GM23338 (cell line): ENCODE measurements around the gene MSL2. TPM values are rescaled to one million over a fixed set of nuclear protein-coding genes. Genes with fewer than 3 reads are reported as not detected.

Experiments
- ATAC-seq: fragments of 200-7000 bp; cut with Tn5 transposase; 3 replicates; pipeline ENCODE4 v1.9.1; 2020
- DNase-seq: peaks from one replicate; pipeline ENCODE4 v3.0.0-alpha.2; 2015; ENCODE audit warnings: low spot score
- H2AFZ ChIP-seq: fragments of 200-600 bp; sonication (generic); 2 replicates; pipeline ENCODE4 v1.8.0; 2016; ENCODE audit warnings: antibody characterized with exemption, mild to moderate bottlenecking, moderate library complexity
- H3F3A ChIP-seq: fragments of 200-600 bp; sonication (generic); replicated peaks from 2 replicates; pipeline ENCODE4 v1.8.0; 2017; ENCODE audit warnings: antibody characterized with exemption, mixed run types, low read depth
- H3K27ac ChIP-seq: fragments of 200-600 bp; sonication (generic); 2 replicates; pipeline ENCODE4 v1.6.1; 2016; ENCODE audit warnings: low read depth
- H3K27me3 ChIP-seq: fragments of 200-600 bp; sonication (generic); 2 replicates; pipeline ENCODE4 v1.8.0; 2016; ENCODE audit warnings: mild to moderate bottlenecking, mixed run types, moderate library complexity; ENCODE audit not compliant: insufficient read depth
- H3K36me3 ChIP-seq: fragments of 200-600 bp; sonication (generic); 2 replicates; pipeline ENCODE4 v1.8.0; 2016; ENCODE audit warnings: mild to moderate bottlenecking; ENCODE audit not compliant: insufficient read depth
- H3K4me1 ChIP-seq: fragments of 200-600 bp; sonication (generic); 2 replicates; pipeline ENCODE4 v1.8.0; 2016; ENCODE audit warnings: mild to moderate bottlenecking, moderate library complexity; ENCODE audit not compliant: insufficient read depth
- H3K4me2 ChIP-seq: fragments of 200-600 bp; sonication (generic); 2 replicates; pipeline ENCODE4 v1.7.1; 2017; ENCODE audit warnings: mixed run types
- H3K4me3 ChIP-seq: fragments of 200-600 bp; sonication (generic); 2 replicates; pipeline ENCODE4 v1.6.1; 2016; ENCODE audit warnings: mixed run types
- H3K79me2 ChIP-seq: fragments of 200-600 bp; sonication (generic); replicated peaks from 2 replicates; pipeline ENCODE4 v1.8.0; 2017; ENCODE audit warnings: mild to moderate bottlenecking; ENCODE audit not compliant: insufficient read depth
- H3K9me2 ChIP-seq: fragments of 200-600 bp; sonication (generic); 2 replicates; pipeline ENCODE4 v1.8.0; 2017; ENCODE audit not compliant: insufficient read depth
- H4K20me1 ChIP-seq: fragments of 200-600 bp; sonication (generic); replicated peaks from 2 replicates; pipeline ENCODE4 v1.8.0; 2017; ENCODE audit warnings: mild to moderate bottlenecking; ENCODE audit not compliant: insufficient read depth
- H3K27ac Mint-ChIP-seq: 2 replicates; pipeline ENCODE4 v1.8.0; 2020; ENCODE audit warnings: inconsistent platforms, mild to moderate bottlenecking, moderate library complexity, mixed read lengths
- H3K27me3 Mint-ChIP-seq: 3 replicates; pipeline ENCODE4 v1.8.0; 2022; ENCODE audit warnings: low read depth, mild to moderate bottlenecking, moderate library complexity, mixed read lengths, inconsistent platforms; ENCODE audit not compliant: insufficient read depth, poor library complexity
- H3K36me3 Mint-ChIP-seq: 3 replicates; pipeline ENCODE4 v1.8.0; 2021; ENCODE audit warnings: low read depth, mild to moderate bottlenecking, inconsistent platforms, moderate library complexity, mixed read lengths
- H3K4me1 Mint-ChIP-seq: 3 replicates; pipeline ENCODE4 v1.8.0; 2020; ENCODE audit warnings: mild to moderate bottlenecking, inconsistent platforms, mixed read lengths
- H3K4me3 Mint-ChIP-seq: 3 replicates; pipeline ENCODE4 v1.8.0; 2021; ENCODE audit warnings: moderate library complexity, mild to moderate bottlenecking, inconsistent platforms, mixed read lengths
- H3K9me3 Mint-ChIP-seq: 3 replicates; pipeline ENCODE4 v1.8.0; 2020; ENCODE audit warnings: moderate library complexity, mild to moderate bottlenecking, inconsistent platforms, mixed read lengths
- CREB1 ChIP-seq: fragments of 250-450 bp; sonication (Bioruptor Pico); IDR thresholded peaks from 2 replicates; pipeline ENCODE4 v1.5.0; 2020; ENCODE audit warnings: low read depth, mild to moderate bottlenecking, moderate library complexity
- CTCF ChIP-seq, 2 experiments: fragments of 200-600 bp in 1 of 2; sonication (generic) in 1 of 2; conservative IDR thresholded peaks; 2 replicates each; pipeline versions ENCODE4 v1.5.1 to v1.6.1; 2016 to 2017; ENCODE audit warnings: antibody characterized with exemption in 2 of 2, low read depth in 2 of 2, mild to moderate bottlenecking in 2 of 2, moderate library complexity in 1 of 2
- EZH2 ChIP-seq: fragments of 200-600 bp; sonication (generic); IDR thresholded peaks from one replicate; pipeline ENCODE4 v1.8.0; 2017; ENCODE audit warnings: antibody characterized with exemption, mild to moderate bottlenecking, low read depth; ENCODE audit not compliant: unreplicated experiment
- NANOG ChIP-seq: IDR thresholded peaks from 2 replicates; pipeline ENCODE4 v1.6.1; 2016; ENCODE audit warnings: antibody characterized with exemption, borderline replicate concordance
- polyA plus RNA-seq: library from polyadenylated mRNA; unstranded; fragments of >200 nt; fragmentation: Nextera tagmentation; extraction: Ambion mirVana; gene quantifications from 2 replicates; pipeline ENCODE4 v1.2.1, GENCODE V29; 2016
- total RNA-seq: library from RNA; depleted of rRNA; stranded (reverse); fragments of >200 nt; shearing (Covaris generic); gene quantifications from 2 replicates; pipeline ENCODE4 v1.2.3, GENCODE V29; 2014
- TF ChIP-seq, protein P1 (sequence below): IDR thresholded peaks from one replicate; pipeline ENCODE4 v1.6.1; 2018; ENCODE audit warnings: antibody characterized with exemption; ENCODE audit not compliant: unreplicated experiment
- TF ChIP-seq, protein P2 (sequence below): IDR thresholded peaks from 2 replicates; pipeline ENCODE4 v1.6.1; 2016; ENCODE audit warnings: antibody characterized with exemption

MSL2 gene
- total and polyA plus RNA-seq, 2 experiments from 2014 or later, result 7.5 to 50.6 TPM

DNA sequence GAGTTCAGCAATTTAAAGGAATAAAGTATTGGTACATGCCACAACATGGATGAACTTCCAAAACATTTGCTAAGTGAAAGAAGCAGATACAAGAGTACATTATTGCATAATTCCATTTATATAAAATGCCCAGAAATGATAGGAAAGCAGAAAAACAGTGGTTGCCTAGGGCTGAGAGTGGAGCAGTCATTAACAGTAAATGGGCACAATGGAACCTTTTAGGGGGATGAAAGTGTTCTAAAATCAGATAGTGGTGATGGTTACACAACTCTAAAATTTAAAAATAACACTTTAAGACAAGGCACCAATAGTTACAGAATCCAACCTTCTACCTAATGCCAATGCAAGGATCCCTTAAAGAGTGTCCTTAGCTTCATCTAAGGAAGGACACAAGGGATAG, 34.6 kb downstream of the MSL2 start (continued):
- TF ChIP-seq, protein P1, sequence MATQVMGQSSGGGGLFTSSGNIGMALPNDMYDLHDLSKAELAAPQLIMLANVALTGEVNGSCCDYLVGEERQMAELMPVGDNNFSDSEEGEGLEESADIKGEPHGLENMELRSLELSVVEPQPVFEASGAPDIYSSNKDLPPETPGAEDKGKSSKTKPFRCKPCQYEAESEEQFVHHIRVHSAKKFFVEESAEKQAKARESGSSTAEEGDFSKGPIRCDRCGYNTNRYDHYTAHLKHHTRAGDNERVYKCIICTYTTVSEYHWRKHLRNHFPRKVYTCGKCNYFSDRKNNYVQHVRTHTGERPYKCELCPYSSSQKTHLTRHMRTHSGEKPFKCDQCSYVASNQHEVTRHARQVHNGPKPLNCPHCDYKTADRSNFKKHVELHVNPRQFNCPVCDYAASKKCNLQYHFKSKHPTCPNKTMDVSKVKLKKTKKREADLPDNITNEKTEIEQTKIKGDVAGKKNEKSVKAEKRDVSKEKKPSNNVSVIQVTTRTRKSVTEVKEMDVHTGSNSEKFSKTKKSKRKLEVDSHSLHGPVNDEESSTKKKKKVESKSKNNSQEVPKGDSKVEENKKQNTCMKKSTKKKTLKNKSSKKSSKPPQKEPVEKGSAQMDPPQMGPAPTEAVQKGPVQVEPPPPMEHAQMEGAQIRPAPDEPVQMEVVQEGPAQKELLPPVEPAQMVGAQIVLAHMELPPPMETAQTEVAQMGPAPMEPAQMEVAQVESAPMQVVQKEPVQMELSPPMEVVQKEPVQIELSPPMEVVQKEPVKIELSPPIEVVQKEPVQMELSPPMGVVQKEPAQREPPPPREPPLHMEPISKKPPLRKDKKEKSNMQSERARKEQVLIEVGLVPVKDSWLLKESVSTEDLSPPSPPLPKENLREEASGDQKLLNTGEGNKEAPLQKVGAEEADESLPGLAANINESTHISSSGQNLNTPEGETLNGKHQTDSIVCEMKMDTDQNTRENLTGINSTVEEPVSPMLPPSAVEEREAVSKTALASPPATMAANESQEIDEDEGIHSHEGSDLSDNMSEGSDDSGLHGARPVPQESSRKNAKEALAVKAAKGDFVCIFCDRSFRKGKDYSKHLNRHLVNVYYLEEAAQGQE, result no peak
- no peak for TF ChIP-seq NANOG
- no peak for TF ChIP-seq CTCF (conservative IDR thresholded peaks at IDR 0.05; ENCODE audit: low read depth in 2 of 2)
- TF ChIP-seq CREB1 (CRISPR knock-in tag), result no peak

DNA sequence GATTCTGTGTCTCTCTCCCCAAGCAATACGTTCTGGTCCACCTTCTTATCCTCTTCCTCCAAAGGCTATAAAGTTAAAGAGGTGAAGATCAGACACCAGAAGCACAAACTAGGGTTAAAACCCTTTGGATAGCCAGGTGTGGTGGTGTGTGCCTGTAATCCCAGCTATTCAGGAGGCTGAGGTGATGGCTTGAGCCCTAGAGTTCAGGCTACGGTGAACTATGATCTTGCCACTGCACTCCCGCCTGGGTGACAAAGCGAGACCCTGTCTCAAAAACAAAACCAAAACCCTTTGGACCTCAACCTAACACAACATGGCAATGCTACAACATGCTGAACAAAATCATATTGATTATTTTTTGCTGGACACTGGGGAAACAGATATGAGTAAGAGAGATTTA, 43.2 kb downstream of the MSL2 start:
- no peaks in the 10 kb centered on the region for H3K27me3 Mint-ChIP-seq
- H3K4me2 ChIP-seq, result no peak overlapping the region
- TF ChIP-seq, protein P1, result no peak
- TF ChIP-seq EZH2 (no peak), CREB1 (CRISPR knock-in tag) (no peak), CTCF (conservative IDR thresholded peaks at IDR 0.05; ENCODE audit: low read depth in 2 of 2) (no peak)
- TF ChIP-seq, protein P2, sequence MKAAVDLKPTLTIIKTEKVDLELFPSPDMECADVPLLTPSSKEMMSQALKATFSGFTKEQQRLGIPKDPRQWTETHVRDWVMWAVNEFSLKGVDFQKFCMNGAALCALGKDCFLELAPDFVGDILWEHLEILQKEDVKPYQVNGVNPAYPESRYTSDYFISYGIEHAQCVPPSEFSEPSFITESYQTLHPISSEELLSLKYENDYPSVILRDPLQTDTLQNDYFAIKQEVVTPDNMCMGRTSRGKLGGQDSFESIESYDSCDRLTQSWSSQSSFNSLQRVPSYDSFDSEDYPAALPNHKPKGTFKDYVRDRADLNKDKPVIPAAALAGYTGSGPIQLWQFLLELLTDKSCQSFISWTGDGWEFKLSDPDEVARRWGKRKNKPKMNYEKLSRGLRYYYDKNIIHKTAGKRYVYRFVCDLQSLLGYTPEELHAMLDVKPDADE, result no peak

More for the DNA sequence above, 43.2 kb downstream of the MSL2 start:
- no peaks in the 10 kb centered on the region; the same call in 2 of the 3 replicates for H3K9me3 Mint-ChIP-seq
- DNase-seq (no peak), ATAC-seq (no peak)
- H3K36me3 Mint-ChIP-seq, result peaks cover 16% of the 10 kb centered on the region; the same call in 2 of the 3 replicates
- no peak overlapping the region for H3K4me3 Mint-ChIP-seq
- Histone ChIP-seq H3K27me3 (no peaks in the 10 kb centered on the region), H3K4me1 (peaks cover 9% of the 10 kb centered on the region), H3K27ac (no peak overlapping the region), H3K36me3 (peaks cover 8% of the 10 kb centered on the region; the same call in 1 of the 2 replicates), H3K79me2 (peaks cover 99% of the 10 kb centered on the region), H3F3A (no peaks in the 10 kb centered on the region), H3K4me3 (no peak overlapping the region), H4K20me1 (peaks cover 76% of the 10 kb centered on the region), H2AFZ (no peak overlapping the region), H3K9me2 (no peaks in the 10 kb centered on the region)
- no peak overlapping the region for H3K27ac Mint-ChIP-seq
- peaks cover 9% of the 10 kb centered on the region; the same call in 2 of the 3 replicates for H3K4me1 Mint-ChIP-seq
